ENCODE measurements around the gene FSIP1. TPM values are rescaled to one million over a fixed set of nuclear protein-coding genes. Genes with fewer than 3 reads are reported as not detected.

Gene FSIP1
- total and polyA plus RNA-seq, 2 donors from 2014 or later: 0.75 to 2.4 TPM

- H3K27ac ChIP-seq (ENCODE audit: low read depth in 2 of 2, low read length in 2 of 2): no peak overlapping the region
- H3K4me3 ChIP-seq (ENCODE audit: low read length in 3 of 3): no peak overlapping the region
- peaks cover 0 to 2% (median 0%) of the 10 kb centered on the region in 3 donors for H3K36me3 ChIP-seq (ENCODE audit: control insufficient read depth in 2 of 3, insufficient read depth in 3 of 3, low read length in 3 of 3)
- H3K9me3 ChIP-seq (ENCODE audit: control insufficient read depth in 2 of 3, insufficient read depth in 1 of 3, low read length in 3 of 3): no peaks in the 10 kb centered on the region
- DNase-seq (no peak), FAIRE-seq (no peak)
- H3K9ac ChIP-seq (ENCODE audit: low read length in 3 of 3): no peak overlapping the region
- no peak for TF ChIP-seq CTCF (IDR thresholded peaks at IDR 0.05; ENCODE audit: borderline replicate concordance, extremely low read depth, insufficient read depth)
- intact Hi-C loops (cut with DNase I): no loop called here
- no peaks in the 10 kb centered on the region for H3K4me1 ChIP-seq (ENCODE audit: control insufficient read depth in 2 of 3, insufficient read depth in 2 of 3, low read depth in 1 of 3, low read length in 3 of 3)
- H3K27me3 ChIP-seq (ENCODE audit: control insufficient read depth, insufficient read depth, low read length): no peaks in the 10 kb centered on the region
Measured at GRCh38 chr15:39799552-39800011, 16.9 kb upstream of the FSIP1 start.

- H3K9me3 ChIP-seq (ENCODE audit: control insufficient read depth in 2 of 3, insufficient read depth in 1 of 3, low read length in 3 of 3): no peaks in the 10 kb centered on the region
- H3K4me3 ChIP-seq (ENCODE audit: low read length in 3 of 3): no peak overlapping the region
- intact Hi-C loops (cut with DNase I): no loop called here
- H3K27me3 ChIP-seq (ENCODE audit: control insufficient read depth, insufficient read depth, low read length): no peaks in the 10 kb centered on the region
- H3K27ac ChIP-seq (ENCODE audit: low read depth in 2 of 2, low read length in 2 of 2): no peak overlapping the region
- TF ChIP-seq CTCF (IDR thresholded peaks at IDR 0.05; ENCODE audit: borderline replicate concordance, extremely low read depth, insufficient read depth): no peak
- no peaks in the 10 kb centered on the region for H3K4me1 ChIP-seq (ENCODE audit: control insufficient read depth in 2 of 3, insufficient read depth in 2 of 3, low read depth in 1 of 3, low read length in 3 of 3)
- H3K36me3 ChIP-seq (ENCODE audit: control insufficient read depth in 2 of 3, insufficient read depth in 3 of 3, low read length in 3 of 3): peaks cover 0 to 2% (median 0%) of the 10 kb centered on the region in 3 donors
- DNase-seq: no peak
- no peak for FAIRE-seq
- H3K9ac ChIP-seq (ENCODE audit: low read length in 3 of 3): no peak overlapping the region
Measured at GRCh38 chr15:39798382-39798781, 15.7 kb upstream of the FSIP1 start.

- no peak for FAIRE-seq
- H3K36me3 ChIP-seq (ENCODE audit: control insufficient read depth in 2 of 3, insufficient read depth in 3 of 3, low read length in 3 of 3): peaks cover 0 to 2% (median 0%) of the 10 kb centered on the region in 3 donors
- H3K9me3 ChIP-seq (ENCODE audit: control insufficient read depth in 2 of 3, insufficient read depth in 1 of 3, low read length in 3 of 3): no peaks in the 10 kb centered on the region
- DNase-seq: no peak
- H3K4me1 ChIP-seq (ENCODE audit: control insufficient read depth in 2 of 3, insufficient read depth in 2 of 3, low read depth in 1 of 3, low read length in 3 of 3): no peaks in the 10 kb centered on the region
- H3K4me3 ChIP-seq (ENCODE audit: low read length in 3 of 3): no peak overlapping the region
- no peak overlapping the region for H3K27ac ChIP-seq (ENCODE audit: low read depth in 2 of 2, low read length in 2 of 2)
- H3K9ac ChIP-seq (ENCODE audit: low read length in 3 of 3): no peak overlapping the region
- TF ChIP-seq CTCF (IDR thresholded peaks at IDR 0.05; ENCODE audit: borderline replicate concordance, extremely low read depth, insufficient read depth): no peak
- intact Hi-C loops (cut with DNase I): no loop called here
- no peaks in the 10 kb centered on the region for H3K27me3 ChIP-seq (ENCODE audit: control insufficient read depth, insufficient read depth, low read length)
Measured at GRCh38 chr15:39797407-39797806, 14.8 kb upstream of the FSIP1 start.

GRCh38 chr15:39796601-39797000 is 14.0 kb upstream of the FSIP1 start:
- intact Hi-C loops (cut with DNase I): no loop called here
- H3K9ac ChIP-seq (ENCODE audit: low read length in 3 of 3): no peak overlapping the region
- no peak for TF ChIP-seq CTCF (IDR thresholded peaks at IDR 0.05; ENCODE audit: borderline replicate concordance, extremely low read depth, insufficient read depth)

More at GRCh38 chr15:39796601-39797000, 14.0 kb upstream of the FSIP1 start:
- DNase-seq: no peak
- no peaks in the 10 kb centered on the region for H3K9me3 ChIP-seq (ENCODE audit: control insufficient read depth in 2 of 3, insufficient read depth in 1 of 3, low read length in 3 of 3)
- no peaks in the 10 kb centered on the region for H3K4me1 ChIP-seq (ENCODE audit: control insufficient read depth in 2 of 3, insufficient read depth in 2 of 3, low read depth in 1 of 3, low read length in 3 of 3)
- H3K36me3 ChIP-seq (ENCODE audit: control insufficient read depth in 2 of 3, insufficient read depth in 3 of 3, low read length in 3 of 3): peaks cover 0 to under 1% (median 0%) of the 10 kb centered on the region in 3 donors
- FAIRE-seq: no peak
- H3K27ac ChIP-seq (ENCODE audit: low read depth in 2 of 2, low read length in 2 of 2): no peak overlapping the region
- H3K4me3 ChIP-seq (ENCODE audit: low read length in 3 of 3): no peak overlapping the region
- H3K27me3 ChIP-seq (ENCODE audit: control insufficient read depth, insufficient read depth, low read length): no peaks in the 10 kb centered on the region
